Upper lobe of right lung (tissue), 1 donor: ENCODE results near the gene ZBED5. TPM values are rescaled to one million over a fixed set of nuclear protein-coding genes. Genes with fewer than 3 reads are reported as not detected.

Experiments
- ATAC-seq: fragments of 200-7000 bp; cut with Tn5 transposase; one replicate; pipeline ENCODE4 v1.9.1; 2020; ENCODE audit warnings: mild to moderate bottlenecking, moderate library complexity
- DNase-seq: peaks from one replicate; pipeline ENCODE4 v3.0.0-alpha.2; 2020
- H3K27ac ChIP-seq: fragments of 200-600 bp; one replicate; pipeline ENCODE4 v1.8.0; 2022
- H3K27me3 ChIP-seq: fragments of 200-600 bp; one replicate; pipeline ENCODE4 v1.8.0; 2022; ENCODE audit warnings: mild to moderate bottlenecking
- H3K36me3 ChIP-seq: fragments of 200-600 bp; one replicate; pipeline ENCODE4 v1.8.0; 2022
- H3K4me1 ChIP-seq: fragments of 200-600 bp; one replicate; pipeline ENCODE4 v1.8.0; 2022
- H3K4me3 ChIP-seq: fragments of 200-600 bp; one replicate; pipeline ENCODE4 v1.8.0; 2022; ENCODE audit warnings: mild to moderate bottlenecking
- H3K9me3 ChIP-seq: fragments of 200-600 bp; one replicate; pipeline ENCODE4 v1.8.0; 2022
- CTCF ChIP-seq: fragments of 200-600 bp; IDR thresholded peaks from one replicate; pipeline ENCODE4 v1.8.0; 2022; ENCODE audit warnings: antibody characterized with exemption
- intact Hi-C: fragments of 100-400 bp; cut with DNase I; formaldehyde crosslinking; loops from one replicate; pipeline ENCODE4 v1.11.0; 2022
- total RNA-seq: library from RNA; stranded (reverse); fragmentation: NEBNext Ultra II Directional; extraction: Animal tissue kit (Norgen Biotek cat#: 25700); gene quantifications from one replicate; pipeline ENCODE4 v1.2.1, GENCODE V29; 2021
- donor health status: DM: no; HTN: yes; CAD: no; lungs with severe emphysema.

The ZBED5 gene
- total RNA-seq, 1 donor from 2014 or later, result 37.6 TPM

GRCh38 chr11:10862446-10862845, 4.6 kb upstream of the ZBED5 start:
- H3K27ac ChIP-seq, result no peak overlapping the region
- H3K4me1 ChIP-seq, result peaks cover 15% of the 10 kb centered on the region
- H3K9me3 ChIP-seq, result no peaks in the 10 kb centered on the region
- ATAC-seq (no peak), DNase-seq (no peak)
- no peak overlapping the region for H3K4me3 ChIP-seq
- intact Hi-C loops, result no loop called here
- no peak for TF ChIP-seq CTCF
- no peaks in the 10 kb centered on the region for H3K36me3 ChIP-seq
- no peaks in the 10 kb centered on the region for H3K27me3 ChIP-seq

- Histone ChIP-seq H3K4me3 (no peak overlapping the region), H3K36me3 (no peaks in the 10 kb centered on the region), H3K4me1 (peaks cover 15% of the 10 kb centered on the region), H3K9me3 (no peaks in the 10 kb centered on the region), H3K27ac (no peak overlapping the region), H3K27me3 (no peaks in the 10 kb centered on the region)
- no peak for ATAC-seq
- intact Hi-C loops, result no loop called here
- no peak for DNase-seq
- no peak for TF ChIP-seq CTCF
Measured at GRCh38 chr11:10861799-10862198, 3.9 kb upstream of the ZBED5 start.

GRCh38 chr11:10861047-10861446, 3.2 kb upstream of the ZBED5 start:
- ATAC-seq (no peak), DNase-seq (no peak)
- intact Hi-C loops, result no loop called here
- no peaks in the 10 kb centered on the region for H3K9me3 ChIP-seq
- peaks cover 20% of the 10 kb centered on the region for H3K4me1 ChIP-seq
- H3K27me3 ChIP-seq, result no peaks in the 10 kb centered on the region
- no peak overlapping the region for H3K27ac ChIP-seq
- H3K36me3 ChIP-seq, result peaks cover 1% of the 10 kb centered on the region
- no peak for TF ChIP-seq CTCF
- H3K4me3 ChIP-seq, result no peak overlapping the region

GRCh38 chr11:10858439-10859325, 829 bp upstream of the ZBED5 start:
- Histone ChIP-seq H3K4me3 (peak overlapping the region; percentile 83), H3K9me3 (no peaks in the 10 kb centered on the region), H3K4me1 (peaks cover 26% of the 10 kb centered on the region), H3K27ac (peak overlapping the region; percentile 98), H3K36me3 (peaks cover 25% of the 10 kb centered on the region), H3K27me3 (no peaks in the 10 kb centered on the region)
- ATAC-seq (peak; percentile 62), DNase-seq (peak; percentile 84)
- TF ChIP-seq CTCF, result no peak
- intact Hi-C loops, result loop anchor here (2.0 kb wide), 1 partner anchor 50 kb away; the partner anchor contains the start of gene EIF4G2

- ATAC-seq (peak; percentile 5), DNase-seq (no peak)
- no peak for TF ChIP-seq CTCF
- Histone ChIP-seq H3K4me1 (peaks cover 23% of the 10 kb centered on the region), H3K27me3 (no peaks in the 10 kb centered on the region), H3K36me3 (peaks cover 37% of the 10 kb centered on the region), H3K27ac (peak overlapping the region; percentile 98), H3K4me3 (peak overlapping the region; percentile 83), H3K9me3 (no peaks in the 10 kb centered on the region)
- intact Hi-C loops, result no loop called here
Measured at GRCh38 chr11:10857459-10857708, 469 bp downstream of the ZBED5 start.
